OCI-M2 (cell line): Measurements from ENCODE around the gene CHD8.
"Not testable (repeated sequence)": the region's sequence is repeated elsewhere in the genome, so short reads cannot be mapped to it uniquely, and the experiment has no call there.

Experiments
- DNase-seq: peaks from one replicate; lab custom pipeline; 2025; ENCODE audit not compliant: unreplicated experiment; lab: John Stamatoyannopoulos, UW

CHD8 gene, protein sequence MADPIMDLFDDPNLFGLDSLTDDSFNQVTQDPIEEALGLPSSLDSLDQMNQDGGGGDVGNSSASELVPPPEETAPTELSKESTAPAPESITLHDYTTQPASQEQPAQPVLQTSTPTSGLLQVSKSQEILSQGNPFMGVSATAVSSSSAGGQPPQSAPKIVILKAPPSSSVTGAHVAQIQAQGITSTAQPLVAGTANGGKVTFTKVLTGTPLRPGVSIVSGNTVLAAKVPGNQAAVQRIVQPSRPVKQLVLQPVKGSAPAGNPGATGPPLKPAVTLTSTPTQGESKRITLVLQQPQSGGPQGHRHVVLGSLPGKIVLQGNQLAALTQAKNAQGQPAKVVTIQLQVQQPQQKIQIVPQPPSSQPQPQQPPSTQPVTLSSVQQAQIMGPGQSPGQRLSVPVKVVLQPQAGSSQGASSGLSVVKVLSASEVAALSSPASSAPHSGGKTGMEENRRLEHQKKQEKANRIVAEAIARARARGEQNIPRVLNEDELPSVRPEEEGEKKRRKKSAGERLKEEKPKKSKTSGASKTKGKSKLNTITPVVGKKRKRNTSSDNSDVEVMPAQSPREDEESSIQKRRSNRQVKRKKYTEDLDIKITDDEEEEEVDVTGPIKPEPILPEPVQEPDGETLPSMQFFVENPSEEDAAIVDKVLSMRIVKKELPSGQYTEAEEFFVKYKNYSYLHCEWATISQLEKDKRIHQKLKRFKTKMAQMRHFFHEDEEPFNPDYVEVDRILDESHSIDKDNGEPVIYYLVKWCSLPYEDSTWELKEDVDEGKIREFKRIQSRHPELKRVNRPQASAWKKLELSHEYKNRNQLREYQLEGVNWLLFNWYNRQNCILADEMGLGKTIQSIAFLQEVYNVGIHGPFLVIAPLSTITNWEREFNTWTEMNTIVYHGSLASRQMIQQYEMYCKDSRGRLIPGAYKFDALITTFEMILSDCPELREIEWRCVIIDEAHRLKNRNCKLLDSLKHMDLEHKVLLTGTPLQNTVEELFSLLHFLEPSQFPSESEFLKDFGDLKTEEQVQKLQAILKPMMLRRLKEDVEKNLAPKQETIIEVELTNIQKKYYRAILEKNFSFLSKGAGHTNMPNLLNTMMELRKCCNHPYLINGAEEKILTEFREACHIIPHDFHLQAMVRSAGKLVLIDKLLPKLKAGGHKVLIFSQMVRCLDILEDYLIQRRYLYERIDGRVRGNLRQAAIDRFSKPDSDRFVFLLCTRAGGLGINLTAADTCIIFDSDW (N-terminal part only)

DNA sequence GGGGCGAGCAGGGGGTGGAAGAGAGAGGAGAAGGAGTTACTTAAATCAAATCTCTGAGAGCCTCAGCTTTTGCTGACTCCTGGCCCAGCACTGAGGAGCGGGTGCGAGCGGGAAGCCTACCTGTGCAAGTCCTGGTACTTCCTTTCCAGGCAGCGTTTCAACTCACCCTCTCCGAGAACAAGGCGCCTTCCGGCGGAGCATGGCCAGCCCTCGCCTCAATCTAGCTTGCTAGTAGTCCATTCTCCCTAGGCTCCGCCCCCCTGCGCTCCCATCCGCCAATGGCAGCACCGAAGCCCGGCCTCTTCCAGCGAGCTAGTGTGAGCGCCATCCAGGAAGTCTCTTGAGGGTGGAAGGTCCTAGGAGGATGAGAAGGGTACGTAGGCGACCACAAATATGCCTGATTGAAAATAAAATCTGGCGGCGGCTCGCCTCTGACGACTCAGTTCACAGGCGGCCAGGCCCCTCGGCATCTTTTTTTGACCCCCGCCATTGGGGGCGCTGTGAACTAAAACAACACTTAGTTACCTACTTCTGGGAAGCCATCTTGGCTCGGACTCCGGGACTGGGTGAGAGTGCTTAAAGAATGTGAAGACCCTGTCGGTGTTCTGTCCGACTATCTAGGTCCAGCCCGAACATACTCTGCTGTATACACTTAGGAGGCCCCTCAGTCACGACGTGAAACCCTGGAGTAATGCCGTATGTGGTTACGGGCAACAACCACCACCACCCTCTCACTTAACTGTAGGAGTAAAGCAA is at the start of gene CHD8:
CHD8 (minus strand) TSS at position 212 of the 756 bp plus-strand sequence. CDS start 24,480 bp downstream, outside the sequence.
- peak; percentile 96 for DNase-seq

DNA sequence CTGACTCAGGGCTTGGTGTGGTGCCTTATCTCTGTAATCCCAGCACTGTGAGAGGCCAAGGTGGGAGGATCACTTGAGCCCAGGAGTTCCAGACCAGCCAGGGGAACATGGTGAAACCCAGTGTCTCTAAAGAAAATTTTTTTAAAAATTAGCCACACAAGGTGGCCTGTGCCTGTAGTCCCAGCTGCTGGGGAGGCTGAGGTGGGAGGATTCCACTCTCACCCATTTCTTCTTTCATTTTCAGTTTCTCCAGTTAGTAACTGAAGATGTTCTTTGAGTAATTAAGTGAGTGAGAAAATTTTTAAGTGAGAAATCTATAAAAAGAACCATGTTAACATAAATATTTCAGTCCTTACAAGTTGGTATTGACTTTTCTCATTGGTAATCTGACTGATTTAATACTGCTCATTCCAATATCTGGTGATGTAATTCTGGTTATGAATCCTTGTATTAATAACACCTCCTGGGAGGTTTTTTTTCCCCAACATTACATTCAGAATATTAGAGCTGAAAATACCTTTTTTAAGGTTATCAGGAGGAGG is 49.2 kb upstream of the CHD8 start:
- no peak for DNase-seq

DNA sequence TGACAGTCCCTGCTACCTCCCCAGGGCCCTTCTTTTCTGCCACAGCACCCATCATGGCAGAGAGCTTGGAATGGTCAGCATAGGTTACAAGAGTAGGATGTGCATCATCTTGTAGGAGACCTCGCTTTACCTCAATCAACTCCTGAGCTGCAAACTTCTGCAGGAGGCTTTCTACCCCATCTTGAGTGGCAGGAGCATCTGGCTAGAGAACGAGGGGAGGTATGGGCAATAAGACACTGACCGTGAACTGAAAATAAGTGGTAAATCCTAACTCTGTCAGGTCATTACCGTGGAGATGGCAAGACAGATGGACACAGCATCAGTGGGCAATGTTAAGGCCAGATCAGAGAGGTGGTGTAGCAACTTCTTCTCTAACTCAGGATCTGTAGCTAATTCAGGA is 47.5 kb upstream of the CHD8 start:
- no peak for DNase-seq

DNA sequence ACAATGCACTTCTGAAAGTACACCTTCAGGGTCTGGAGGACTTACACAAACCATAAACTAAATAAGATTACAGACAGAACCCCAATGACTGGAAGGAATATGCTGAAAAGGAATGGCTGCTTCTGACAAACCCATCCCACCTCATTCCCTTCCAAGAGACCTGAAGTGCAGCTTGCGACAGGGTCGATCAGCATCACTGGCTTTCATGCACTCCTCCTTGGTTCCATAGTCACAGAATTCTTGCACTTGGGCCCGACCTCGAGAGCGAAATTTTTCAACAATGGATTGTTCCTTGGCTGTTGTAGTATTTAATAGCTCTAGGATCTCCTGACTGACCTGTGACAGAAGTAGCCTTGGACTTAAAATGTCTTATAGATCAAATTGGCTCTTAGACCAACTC is 45.6 kb upstream of the CHD8 start:
- no peak for DNase-seq

DNA sequence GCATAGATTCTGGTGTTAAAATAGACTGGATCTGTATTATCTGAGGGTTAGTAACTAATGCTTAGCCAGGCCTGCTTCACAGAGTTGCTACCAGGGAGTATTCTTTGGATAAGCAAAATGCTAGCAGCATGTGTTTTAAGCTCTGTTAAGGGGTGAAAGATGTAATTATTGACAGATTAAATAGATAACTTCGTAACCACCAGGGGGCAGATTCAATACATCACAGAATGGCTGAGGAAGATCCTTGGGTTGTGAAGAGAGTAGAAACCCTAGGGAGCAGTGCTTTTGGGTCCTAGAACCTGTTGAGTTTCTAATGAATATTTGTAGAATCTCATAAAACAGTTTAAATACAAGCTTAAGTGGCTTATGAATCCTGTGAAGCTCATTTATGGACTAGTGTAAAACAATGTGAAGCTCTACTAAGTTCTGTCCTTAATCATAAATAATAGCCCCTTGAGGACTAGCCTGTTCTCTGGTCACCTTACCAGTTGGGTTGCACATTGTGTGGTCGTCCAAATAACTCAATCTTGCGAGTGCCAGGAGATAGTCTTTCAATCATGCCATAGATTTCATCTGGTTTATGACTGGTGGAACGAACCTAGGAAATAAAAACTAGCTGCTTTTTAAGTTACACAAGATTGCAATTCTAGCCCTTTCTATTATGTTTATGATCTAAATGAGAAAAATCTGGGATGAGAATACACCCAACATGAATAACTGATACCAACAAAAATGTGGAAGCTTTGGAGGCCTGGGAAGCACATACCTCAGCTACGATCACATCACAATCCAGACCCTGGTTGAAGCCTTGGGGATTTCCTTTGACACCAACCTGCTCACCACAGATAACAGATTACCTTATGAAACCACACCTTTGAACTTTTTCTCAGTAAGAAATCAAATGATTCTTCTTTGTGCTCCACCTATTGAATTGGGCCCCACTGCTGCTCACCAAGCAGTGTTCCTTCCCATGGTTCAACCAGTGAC is 42.9 kb upstream of the CHD8 start:
- peak; percentile 19 for DNase-seq

DNA sequence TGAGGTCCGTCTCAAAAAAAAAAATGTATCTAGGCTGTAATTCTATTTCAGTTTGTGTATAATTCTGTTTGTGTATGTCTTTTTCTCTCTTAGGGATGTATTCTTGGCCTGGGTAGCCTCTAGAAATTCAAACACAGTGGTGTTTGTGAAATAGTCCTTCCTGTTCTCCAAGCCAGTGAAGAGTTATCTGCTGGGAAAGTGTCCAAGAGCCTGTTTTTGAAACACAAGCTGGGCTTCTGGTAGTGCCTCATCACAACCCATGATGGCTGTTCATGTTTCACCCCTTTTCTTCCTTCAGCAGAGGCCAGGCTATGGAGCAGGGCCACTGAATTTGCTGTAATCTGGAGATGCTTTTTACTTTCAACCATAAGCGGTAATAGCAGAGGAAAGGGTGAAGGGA is 40.5 kb upstream of the CHD8 start:
- DNase-seq: no peak

DNA sequence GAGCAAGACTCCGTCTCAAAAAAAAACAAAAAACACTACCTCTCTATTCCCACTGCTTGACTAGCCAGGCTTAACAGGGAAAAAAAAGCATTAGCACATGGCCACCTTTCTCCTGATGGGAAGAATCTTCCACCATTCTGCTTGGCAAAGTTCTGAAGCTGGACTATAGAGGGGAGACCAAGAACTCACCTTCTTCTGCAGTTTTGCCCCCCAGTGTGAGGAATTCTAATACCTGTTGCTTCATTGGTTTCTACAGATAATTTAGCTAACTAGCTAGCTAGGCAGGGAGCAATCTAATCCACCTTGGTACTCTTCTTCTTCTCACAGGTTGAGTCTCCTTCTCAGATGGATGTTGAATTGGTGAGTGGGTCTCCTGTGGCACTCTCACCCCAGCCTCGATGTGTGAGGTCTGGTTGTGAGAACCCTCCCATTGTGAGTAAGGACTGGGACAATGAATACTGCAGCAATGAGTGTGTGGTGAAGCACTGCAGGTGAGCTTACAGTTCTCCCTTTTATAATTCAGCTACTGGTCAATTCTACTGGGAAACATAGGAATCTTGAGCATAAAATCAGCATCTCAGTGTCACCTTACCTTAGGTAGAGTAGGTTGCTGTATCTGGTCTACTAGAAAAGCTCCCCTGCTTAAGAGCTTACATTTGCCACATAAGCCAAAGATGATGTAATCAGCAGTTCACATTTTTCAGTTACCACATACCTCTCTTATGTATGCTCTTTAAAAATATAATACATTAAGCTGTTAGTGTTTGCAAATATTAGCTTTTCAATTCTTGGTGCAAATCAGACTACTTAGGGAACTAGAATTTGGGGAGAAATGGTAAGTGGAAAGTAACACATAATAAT is 39.2 kb upstream of the CHD8 start:
- DNase-seq: no peak

DNA sequence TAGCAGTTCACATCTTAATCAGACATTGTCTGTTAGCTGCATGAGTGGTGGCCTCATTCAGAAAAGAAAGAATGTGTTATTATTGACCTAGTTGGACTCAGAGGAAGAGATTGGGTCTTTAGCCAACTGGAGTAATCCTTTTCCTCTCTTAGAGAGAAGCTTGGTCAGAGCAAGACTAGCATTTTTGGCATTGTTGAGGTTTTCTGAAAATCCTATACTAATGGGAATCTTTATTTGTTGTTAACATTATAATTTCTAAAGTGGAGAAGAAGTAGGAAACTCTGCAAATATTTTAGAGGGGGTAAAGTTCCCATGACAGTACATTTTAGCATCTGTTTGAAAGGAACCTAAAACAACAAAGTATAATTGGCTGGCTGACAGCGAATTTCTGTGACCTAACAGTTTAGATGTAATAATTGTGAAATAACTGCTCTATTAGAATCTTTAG is 30.7 kb upstream of the CHD8 start:
- DNase-seq: no peak

DNA sequence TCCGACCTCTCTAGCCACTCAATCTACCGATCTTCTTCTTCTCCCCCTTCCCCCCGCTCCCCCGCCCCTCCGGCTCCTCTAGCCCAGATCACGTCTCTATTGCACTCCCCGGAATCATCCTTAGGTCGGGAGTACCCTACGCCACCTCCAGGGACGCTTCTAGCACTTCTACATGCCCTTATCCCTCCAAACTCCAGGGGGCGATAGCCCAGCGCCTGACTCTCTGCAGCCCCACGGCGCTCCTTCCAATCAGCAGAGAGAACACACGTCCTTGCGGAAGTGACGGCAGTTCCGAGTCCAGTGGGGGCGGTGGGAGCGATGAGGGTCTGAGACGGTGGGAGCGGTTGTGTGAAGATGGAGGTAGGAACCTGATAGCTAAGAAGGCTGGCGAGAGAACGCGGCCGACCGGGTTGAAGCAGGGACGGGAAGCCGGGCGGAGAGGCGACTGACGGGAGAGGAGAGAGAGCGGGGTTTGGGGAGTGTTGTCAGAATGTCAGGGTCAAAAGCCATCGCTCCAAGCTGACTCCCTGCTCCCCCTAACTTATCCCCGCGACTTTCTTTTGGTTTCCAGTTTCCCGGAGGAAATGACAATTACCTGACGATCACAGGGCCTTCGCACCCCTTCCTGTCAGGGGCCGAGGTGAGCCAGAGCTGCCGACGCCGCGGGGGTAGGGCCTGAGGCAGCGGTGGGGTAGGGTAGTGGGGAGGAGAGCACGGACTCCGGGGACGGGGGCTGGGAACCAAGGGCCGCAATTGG is 21.2 kb upstream of the CHD8 start, which contains the start of the genes RAB2B and TOX4:
RAB2B (minus strand) TSS at position 35 of the 757 bp plus-strand sequence. CDS start 87 bp downstream, outside the sequence.
TOX4 (plus strand) TSS at position 271 of the 757 bp plus-strand sequence; CDS start at position 355, 84 bp downstream.
- peak; percentile 87 for DNase-seq

DNA sequence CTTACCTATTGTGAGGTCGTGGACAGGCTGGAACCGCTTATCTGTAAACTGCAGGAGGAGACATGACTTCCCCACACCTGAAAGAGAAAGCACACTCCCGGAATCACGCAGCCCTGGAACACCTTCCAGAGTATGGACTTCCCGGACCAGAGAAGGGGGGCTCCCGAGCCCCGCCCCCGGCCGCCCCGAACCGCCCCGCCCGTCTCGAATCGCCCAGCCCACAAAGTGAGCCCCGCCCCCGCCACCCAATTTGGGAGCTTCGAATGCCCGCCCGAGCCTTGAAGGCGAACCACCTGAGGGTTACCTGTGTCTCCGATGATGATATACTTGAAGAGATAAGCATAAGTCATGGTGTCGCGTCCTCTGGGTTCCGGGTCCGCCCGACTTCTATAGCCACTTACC is 20.6 kb upstream of the CHD8 start:
- no peak for DNase-seq

DNA sequence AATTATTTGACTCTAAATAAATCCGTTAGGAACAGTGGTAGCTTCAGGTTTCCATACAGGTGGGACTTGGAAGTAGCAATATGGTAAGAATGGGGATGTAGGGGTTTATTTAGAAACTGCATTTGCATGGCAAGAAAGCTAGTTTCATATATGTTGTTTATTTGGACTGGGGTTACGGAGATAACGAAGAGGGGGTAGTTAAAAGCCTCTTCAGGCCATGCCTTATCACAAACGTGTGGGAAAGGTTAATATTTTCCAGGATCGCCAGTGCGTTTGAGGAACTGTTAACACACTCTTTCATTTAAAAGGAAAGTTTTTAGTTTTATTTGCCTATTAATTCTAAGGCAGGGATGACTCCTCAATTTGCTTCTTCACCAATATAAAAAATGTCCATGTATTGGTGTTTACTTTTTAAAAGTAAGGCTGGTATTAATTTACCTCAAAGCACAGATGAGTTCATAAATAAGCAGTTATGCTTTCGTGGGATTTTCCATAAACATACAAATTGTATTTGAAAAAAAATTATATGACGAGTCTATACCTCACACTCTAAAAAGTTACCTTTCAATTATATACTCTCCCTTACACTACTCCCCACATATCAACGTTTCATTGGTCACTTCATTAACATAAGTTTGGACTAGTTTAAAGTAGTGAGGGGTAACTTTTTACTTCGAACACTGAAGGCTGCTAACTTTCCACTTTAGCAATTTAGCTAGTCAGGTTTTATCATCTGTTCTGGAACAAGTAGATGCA is 20.0 kb upstream of the CHD8 start:
- DNase-seq: no peak

DNA sequence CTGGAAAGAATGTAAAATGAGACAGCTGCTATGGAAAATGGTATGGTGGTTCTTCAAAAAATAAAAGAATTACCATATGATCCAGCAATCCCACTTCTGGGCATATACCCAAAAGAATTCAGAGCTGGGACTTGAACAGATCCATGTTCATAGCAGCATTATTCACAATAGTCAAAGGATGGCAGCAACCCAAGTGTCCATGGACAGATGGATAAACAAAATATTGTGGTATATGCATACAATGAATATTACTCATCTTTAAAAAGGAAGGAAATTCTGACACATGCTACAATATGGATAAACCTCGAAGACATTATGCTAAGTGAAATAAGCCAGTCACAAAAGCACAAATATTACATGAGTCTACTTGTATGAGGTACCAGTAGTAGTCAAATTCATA is 11.7 kb upstream of the CHD8 start:
- no peak for DNase-seq

DNA sequence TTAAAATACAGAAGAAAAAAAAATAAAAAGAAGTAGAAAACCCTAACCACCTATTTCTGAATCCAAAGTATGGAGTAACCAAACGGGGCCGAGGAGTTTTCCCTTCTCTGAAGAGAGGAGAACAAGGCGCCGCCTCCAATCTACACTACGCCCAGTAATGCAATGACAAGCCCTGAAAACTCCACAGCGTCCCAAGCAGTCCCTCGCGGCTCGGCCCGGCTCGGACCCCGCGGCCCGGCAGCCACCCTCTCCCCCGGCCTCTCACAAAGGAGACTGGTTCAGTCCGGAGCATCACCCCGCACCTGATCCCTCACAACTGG is 371 bp downstream of the CHD8 start:
- DNase-seq: no peak

DNA sequence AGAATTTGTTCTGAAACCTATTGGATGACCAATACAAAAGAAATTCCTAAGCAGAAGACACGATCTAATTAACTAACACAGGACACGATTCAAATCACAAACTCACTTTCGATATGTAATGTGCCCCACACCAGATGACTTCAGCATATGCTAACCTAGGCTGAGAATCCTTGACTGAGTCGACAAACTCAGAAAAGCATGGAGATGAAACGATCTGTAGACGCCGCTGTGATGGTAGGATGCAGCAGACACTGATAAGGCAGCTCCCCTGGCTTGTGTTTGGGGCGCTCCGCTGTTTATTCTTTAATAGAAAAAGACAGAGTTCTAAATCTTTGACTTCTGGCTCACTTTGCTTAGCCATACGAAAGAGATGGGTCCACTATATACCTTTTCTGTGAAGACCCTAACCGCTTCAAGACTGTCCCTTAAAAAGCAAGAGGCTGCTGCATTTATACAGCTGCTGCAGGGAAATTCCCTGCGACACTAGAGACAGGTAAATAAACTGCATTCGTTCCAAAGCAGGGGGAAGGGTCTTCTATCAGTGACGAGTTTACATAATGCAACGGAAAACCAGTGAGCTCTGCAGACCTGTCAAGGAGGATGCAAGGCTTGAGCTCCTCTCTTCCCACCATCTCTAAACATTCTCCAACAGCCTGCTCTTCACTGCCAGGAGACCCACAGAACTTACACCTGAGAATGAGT is 929 bp downstream of the CHD8 start:
- DNase-seq: no peak

DNA sequence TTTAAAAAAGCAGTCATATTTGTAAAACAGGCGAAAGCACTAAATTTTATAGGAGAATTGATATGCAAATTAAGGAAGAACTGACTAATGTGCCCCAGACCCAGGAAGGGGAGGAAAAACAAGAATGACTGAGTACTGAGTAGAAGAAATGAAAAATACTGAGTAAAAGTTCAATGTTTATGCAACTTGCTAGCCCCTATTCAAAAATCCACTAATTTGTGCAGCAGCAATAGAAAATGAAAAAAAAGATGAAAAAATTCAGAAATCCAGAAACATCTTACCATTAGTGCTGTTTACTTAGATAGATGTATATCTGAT is 6.1 kb downstream of the CHD8 start:
- DNase-seq: no peak

DNA sequence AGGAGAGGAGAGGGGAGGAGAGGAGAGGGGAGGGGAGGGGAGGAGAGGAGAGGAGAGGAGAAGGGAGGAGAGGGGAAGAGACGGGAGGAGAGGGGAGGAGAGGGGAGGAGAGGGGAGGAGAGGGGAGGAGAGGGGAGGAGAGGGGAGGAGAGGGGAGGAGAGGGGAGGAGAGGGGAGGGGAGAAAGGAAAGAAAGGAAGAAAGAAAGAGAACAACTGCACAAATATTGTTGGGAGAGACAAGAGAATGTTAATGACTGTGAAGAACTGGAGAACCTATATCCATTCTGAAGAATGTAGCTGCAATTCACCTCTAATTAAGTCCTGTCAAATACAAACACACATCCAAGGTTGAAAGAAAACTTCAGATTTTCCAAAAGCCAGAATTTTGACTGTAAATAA is 13.3 kb downstream of the CHD8 start:
- DNase-seq: not testable (repeated sequence)
